K562 (cell line): ENCODE data around the gene PPP1R9A. TPM values are rescaled to one million over a fixed set of nuclear protein-coding genes. Genes with fewer than 3 reads are reported as not detected.

Experiments used
- ATAC-seq: fragments of 200-7000 bp; cut with Tn5 transposase; 3 replicates; pipeline ENCODE4 v1.9.1; 2020; ENCODE audit warnings: moderate library complexity
- BruUV-seq: library from RNA; stranded (reverse); fragments of 400-500 nt; replicated peaks from 2 replicates; lab custom pipeline; 2021; lab: Mats Ljungman, UMichigan
- CTCF ChIA-PET: fragments of 300-600 bp; formaldehyde crosslinking; extraction: SDS; loops from one replicate; lab custom pipeline; 2021; ENCODE audit warnings: low intra/inter-chr PET ratio; lab: Yijun Ruan, JAX
- POLR2A ChIA-PET: fragments of 300-600, 350-650 bp; sonication (Branson Sonifier 250); formaldehyde crosslinking; extraction: SDS; loops from one replicate; lab custom pipeline; 2021; ENCODE audit warnings: antibody characterized with exemption, inconsistent platforms; lab: Yijun Ruan, JAX
- DNase-seq, 4 experiments: peaks; one replicate each; pipeline versions ENCODE4 v3.0.0 to v3.0.0-alpha.2; 2011 to 2018; ENCODE audit warnings: low spot score in 3 of 4, mixed read lengths in 3 of 4; ENCODE audit errors: extremely low read depth in 1 of 4
- FAIRE-seq: peaks from 2 replicates; lab custom pipeline; 2011; peaks lifted over from hg19 to GRCh38; lab: Jason Lieb, UNC
- H2AFZ ChIP-seq: 2 replicates; pipeline ENCODE4 v1.6.0; 2011; ENCODE audit warnings: low read depth, low read length, control low read depth, inconsistent platforms
- H3K27ac ChIP-seq: fragments of 200-600 bp; 3 replicates; pipeline ENCODE4 v1.8.0; 2011; ENCODE audit warnings: low read depth, mild to moderate bottlenecking, control low read depth, inconsistent platforms, low read length, moderate library complexity, mixed read lengths; ENCODE audit errors: extremely low read depth
- H3K27me3 ChIP-seq, 2 experiments: fragments of 300-600 bp in 1 of 2; 2 replicates in 1 of 2; 3 replicates in 1 of 2; pipeline versions ENCODE4 v1.6.0 to v1.8.0; 2011; ENCODE audit warnings: inconsistent platforms in 2 of 2, low read length in 2 of 2, mild to moderate bottlenecking in 1 of 2, mixed read lengths in 1 of 2, moderate library complexity in 1 of 2; ENCODE audit not compliant: control insufficient read depth in 2 of 2, insufficient read depth in 2 of 2
- H3K36me3 ChIP-seq: fragments of 300-600 bp; 3 replicates; pipeline ENCODE4 v1.8.0; 2011; ENCODE audit warnings: mild to moderate bottlenecking, low read length, inconsistent platforms; ENCODE audit not compliant: control insufficient read depth, insufficient read depth
- H3K4me1 ChIP-seq, 2 experiments: fragments of 200-600 bp in 1 of 2; replicated peaks in 1 of 2; 2 replicates in 1 of 2; 3 replicates in 1 of 2; pipeline versions ENCODE4 v1.5.1 to v1.8.0; 2011; ENCODE audit warnings: inconsistent platforms in 2 of 2, low read length in 2 of 2, mild to moderate bottlenecking in 1 of 2, mixed read lengths in 1 of 2, moderate library complexity in 1 of 2; ENCODE audit not compliant: control insufficient read depth in 2 of 2, insufficient read depth in 2 of 2
- H3K4me2 ChIP-seq: 2 replicates; pipeline ENCODE4 v1.6.1; 2011; ENCODE audit warnings: low read length, control low read depth, inconsistent platforms, mixed read lengths; ENCODE audit not compliant: insufficient read depth
- H3K4me3 ChIP-seq: fragments of 200-600 bp; sonication (generic), shearing (Covaris generic); 2 replicates; pipeline ENCODE4 v1.5.1; 2016; ENCODE audit warnings: control low read depth, inconsistent platforms
- H3K79me2 ChIP-seq: fragments of 200-600 bp; 3 replicates; pipeline ENCODE4 v1.8.0; 2011; ENCODE audit warnings: low read length, inconsistent platforms; ENCODE audit not compliant: control insufficient read depth, insufficient read depth
- H3K9ac ChIP-seq, 2 experiments: 2 replicates each; pipeline versions ENCODE4 v1.6.0 to v1.6.1; 2011; ENCODE audit warnings: low read depth in 2 of 2, low read length in 2 of 2, control low read depth in 1 of 2, inconsistent platforms in 1 of 2, mild to moderate bottlenecking in 1 of 2, mixed read lengths in 1 of 2; ENCODE audit not compliant: insufficient read depth in 1 of 2
- H3K9me1 ChIP-seq: one replicate; pipeline ENCODE4 v1.6.0; 2011; ENCODE audit warnings: inconsistent platforms, mild to moderate bottlenecking, low read length, moderate library complexity; ENCODE audit not compliant: control insufficient read depth, insufficient read depth
- H3K9me3 ChIP-seq: replicated peaks from 2 replicates; pipeline ENCODE4 v1.5.1; 2011; ENCODE audit warnings: low read depth, low read length, inconsistent platforms; ENCODE audit not compliant: control insufficient read depth, insufficient read depth
- H4K20me1 ChIP-seq: replicated peaks from 2 replicates; pipeline ENCODE4 v1.6.1; 2011; ENCODE audit warnings: low read length, inconsistent platforms, mixed read lengths; ENCODE audit not compliant: control insufficient read depth, insufficient read depth
- ASH1L ChIP-seq: fragments of 450-650 bp; IDR thresholded peaks from 2 replicates; pipeline ENCODE4 v1.6.1; 2018; ENCODE audit warnings: borderline replicate concordance, mild to moderate bottlenecking, low read depth; ENCODE audit not compliant: partially characterized antibody
- BMI1 ChIP-seq: fragments of 150-350 bp; IDR thresholded peaks from 2 replicates; pipeline ENCODE4 v1.6.1; 2014; ENCODE audit warnings: low read length
- CLOCK ChIP-seq: fragments of 250-450 bp; sonication (Bioruptor Pico); IDR thresholded peaks from 2 replicates; pipeline ENCODE4 v1.4.0; 2020; ENCODE audit warnings: mild to moderate bottlenecking, moderate library complexity, borderline replicate concordance
- GTF2A2 ChIP-seq: IDR thresholded peaks from 2 replicates; pipeline ENCODE4 v1.6.1; 2016; ENCODE audit warnings: mild to moderate bottlenecking, missing genetic modification characterization, missing compliant biosample characterization
- HIVEP1 ChIP-seq: fragments of 250-450 bp; sonication (Bioruptor Pico); IDR thresholded peaks from 2 replicates; pipeline ENCODE4 v1.4.0; 2020; ENCODE audit warnings: mild to moderate bottlenecking
- HLTF ChIP-seq: fragments of 450-650 bp; IDR thresholded peaks from 2 replicates; pipeline ENCODE4 v1.6.1; 2016
- POU5F1 ChIP-seq: fragments of 150-350 bp; IDR thresholded peaks from 2 replicates; pipeline ENCODE4 v1.6.1; 2014; ENCODE audit warnings: borderline replicate concordance, low read length, low read depth, mild to moderate bottlenecking; ENCODE audit not compliant: partially characterized antibody
- RAD51 ChIP-seq: fragments of 450-650 bp; IDR thresholded peaks from 2 replicates; pipeline ENCODE4 v1.7.1; 2016; ENCODE audit warnings: low read depth, mild to moderate bottlenecking, borderline replicate concordance
- RB1 ChIP-seq: fragments of 450-650 bp; IDR thresholded peaks from 2 replicates; pipeline ENCODE4 v1.6.1; 2017; ENCODE audit warnings: low read depth, mild to moderate bottlenecking
- SRSF3 ChIP-seq: fragments of 200-400 bp; formaldehyde crosslinking; IDR thresholded peaks from 2 replicates; pipeline ENCODE4 v1.6.1; 2016; ENCODE audit warnings: mild to moderate bottlenecking, low read length, moderate library complexity; ENCODE audit not compliant: insufficient read depth
- STAT6 ChIP-seq: sonication (generic); formaldehyde crosslinking; IDR thresholded peaks from 2 replicates; pipeline ENCODE4 v1.8.1; 2023; ENCODE audit warnings: mild to moderate bottlenecking, missing genetic modification reagents
- SUPT5H ChIP-seq: fragments of 450-650 bp; IDR thresholded peaks from 2 replicates; pipeline ENCODE4 v1.6.1; 2016
- TBL1XR1 ChIP-seq, 2 experiments: IDR thresholded peaks; 2 replicates each; pipeline ENCODE4 v1.6.1; 2012; ENCODE audit warnings: improper control_type of control experiment in 2 of 2, low read length in 2 of 2, mild to moderate bottlenecking in 1 of 2
- ZBTB7A ChIP-seq: IDR thresholded peaks from 2 replicates; pipeline ENCODE4 v1.6.1; 2011; ENCODE audit warnings: low read depth, mild to moderate bottlenecking, low read length, moderate library complexity, borderline replicate concordance; ENCODE audit not compliant: control insufficient read depth
- ZNF445 ChIP-seq: fragments of 250-450 bp; sonication (Bioruptor Pico); IDR thresholded peaks from 2 replicates; pipeline ENCODE4 v1.4.0; 2020; ENCODE audit warnings: low read depth, mild to moderate bottlenecking, moderate library complexity
- ZNF583 ChIP-seq: fragments of 250-450 bp; sonication (Bioruptor Pico); IDR thresholded peaks from 2 replicates; pipeline ENCODE4 v1.4.0; 2020
- ZNF668 ChIP-seq: fragments of 250-450 bp; sonication (Bioruptor Pico); IDR thresholded peaks from 2 replicates; pipeline ENCODE4 v1.8.0; 2022; ENCODE audit warnings: mild to moderate bottlenecking, inconsistent platforms
- ZNF778 ChIP-seq: fragments of 450-650 bp; formaldehyde crosslinking; IDR thresholded peaks from 2 replicates; pipeline ENCODE4 v1.4.0; 2020; ENCODE audit warnings: mild to moderate bottlenecking, moderate library complexity
- ZZZ3 ChIP-seq: fragments of 450-650 bp; IDR thresholded peaks from 2 replicates; pipeline ENCODE4 v1.6.1; 2016; ENCODE audit warnings: antibody characterized with exemption, mild to moderate bottlenecking, moderate library complexity
- WGBS: fragments of 100-300 bp; shearing (Covaris generic); methylation state at CpG from one replicate; pipeline ENCODE4 v1.1.6; 2016; ENCODE audit warnings: low coverage, mixed read lengths; ENCODE audit not compliant: insufficient coverage; ENCODE audit errors: missing lambda C conversion rate; 5-methylcytosine and 5-hydroxymethylcytosine counted together
- in situ Hi-C: fragments of 300-500 bp; cut with MboI; formaldehyde crosslinking; loops from 4 replicates; pipeline ENCODE4 v1.15.0; 2018; ENCODE audit warnings: inconsistent platforms, mixed read lengths
- intact Hi-C: fragments of 100-400 bp; cut with micrococcal nuclease; formaldehyde crosslinking; loops from 2 replicates; pipeline ENCODE4 v1.14.2; 2022
- polyA plus RNA-seq, 8 experiments: library from polyadenylated mRNA; depleted of rRNA in 4 of 8; stranded (reverse) in 5 of 8; unstranded in 3 of 8; fragments of >200 nt; fragmentation: Nextera tagmentation in 2 of 8; fragmentation: Illumina TruSeq in 1 of 8; extraction: Ambion mirVana in 2 of 8; extraction: Trizol in 1 of 8; gene quantifications; 2 replicates each; pipeline versions ENCODE4 v1.2.1 to v1.2.3, GENCODE V29; 2011 to 2014; ENCODE audit warnings: inconsistent platforms in 1 of 8, missing spikeins in 1 of 8
- total RNA-seq, 7 experiments: library from RNA; depleted of rRNA in 6 of 7; stranded (reverse); fragments of >200 nt in 6 of 7; fragmentation: Illumina TruSeq in 2 of 7; extraction: Trizol in 2 of 7; gene quantifications; 2 replicates each; pipeline versions ENCODE4 v1.2.1 to v1.2.3, GENCODE V29; 2011 to 2021; ENCODE audit warnings: low replicate concordance in 1 of 7

PPP1R9A gene
- total and polyA plus RNA-seq, 9 of the 15 experiments (the other 6 are each of a cell fraction or from before 2014, with no cell fraction given), result 0.24 TPM; not detected in 8

- TF ChIP-seq CLOCK, result no peak
- TF ChIP-seq ZNF583, result no peak
- no peak for TF ChIP-seq ASH1L
- TF ChIP-seq RAD51, result no peak
- TF ChIP-seq ZNF668, result no peak
- no peak for TF ChIP-seq ZBTB7A
- no peak for TF ChIP-seq ZNF778
These were observed 420.0 kb downstream of the PPP1R9A start (continued) for GRCh38 chr7:95327356-95327755.

GRCh38 chr7:95330204-95330960 is 423.0 kb downstream of the PPP1R9A start:
- POLR2A ChIA-PET, result no interaction called here
- H3K9me1 ChIP-seq, result no peaks in the 10 kb centered on the region
- no peak overlapping the region for H3K9ac ChIP-seq
- intact Hi-C loops (no loop called here), in situ Hi-C loops (no loop called here)
- DNase-seq (no peak), ATAC-seq (no peak), FAIRE-seq (no peak)
- H3K27ac ChIP-seq, result no peak overlapping the region
- no peak overlapping the region for H3K4me2 ChIP-seq
- H3K36me3 ChIP-seq, result no peaks in the 10 kb centered on the region
- no TSS peak for BruUV-seq
- WGBS, result 1% methylated on average over 4 of the region's 4 CpGs
- H3K4me3 ChIP-seq, result no peak overlapping the region
- H3K4me1 ChIP-seq, result no peaks in the 10 kb centered on the region
- no peaks in the 10 kb centered on the region for H3K27me3 ChIP-seq
- H2AFZ ChIP-seq, result no peak overlapping the region
- no peaks in the 10 kb centered on the region for H4K20me1 ChIP-seq
- CTCF ChIA-PET, result no interaction called here
- H3K79me2 ChIP-seq, result no peaks in the 10 kb centered on the region
- no peaks in the 10 kb centered on the region for H3K9me3 ChIP-seq
- TF ChIP-seq HIVEP1 (CRISPR knock-in tag) (no peak), ZZZ3 (no peak), SRSF3 (no peak), GTF2A2 (no peak), STAT6 (CRISPR knock-in tag) (no peak), POU5F1 (no peak), SUPT5H (no peak), HLTF (no peak), BMI1 (no peak), TBL1XR1 (IDR thresholded peaks at IDR 0.05; ENCODE audit: low read length in 2 of 2) (no peak), RB1 (no peak), ZNF445 (no peak)
